GM19397 (cell line): Measurements from ENCODE around the gene DIP2C.
"Not testable (repeated sequence)": the region's sequence is repeated elsewhere in the genome, so short reads cannot be mapped to it uniquely, and the experiment has no call there.

ENCODE experiments used
- ATAC-seq: cut with Tn5 transposase; IDR thresholded peaks from one replicate; pipeline ENCODE4 v1.9.1; 2021; ENCODE audit warnings: mild to moderate bottlenecking, moderate library complexity; ENCODE audit not compliant: unreplicated experiment

DIP2C gene

GRCh38 chr10:689452-690371 is at the start of gene DIP2C:
Gene DIP2C, minus strand, starts transcription at chr10:689668. Its CDS starts 90 bp downstream, at chr10:689578.
- no peak for ATAC-seq

- no peak for ATAC-seq
These were observed 45.0 kb upstream of the DIP2C start for GRCh38 chr10:734481-734880.

- no peak for ATAC-seq
These were observed 43.6 kb upstream of the DIP2C start for GRCh38 chr10:733086-733485.

GRCh38 chr10:729213-729612 is 39.7 kb upstream of the DIP2C start:
- no peak for ATAC-seq

- ATAC-seq = no peak
These were observed 39.1 kb upstream of the DIP2C start for GRCh38 chr10:728603-729002.

- no peak for ATAC-seq
These were observed 37.8 kb upstream of the DIP2C start for GRCh38 chr10:727162-727790.

- no peak for ATAC-seq
These were observed 36.3 kb upstream of the DIP2C start for GRCh38 chr10:725786-726185.

- ATAC-seq = no peak
These were observed 35.8 kb upstream of the DIP2C start for GRCh38 chr10:725302-725701.

- no peak for ATAC-seq
These were observed 34.5 kb upstream of the DIP2C start for GRCh38 chr10:723973-724372.

GRCh38 chr10:722281-723060 is 33.0 kb upstream of the DIP2C start:
- ATAC-seq = no peak

- ATAC-seq = no peak
These were observed 28.8 kb upstream of the DIP2C start for GRCh38 chr10:718143-718700.

- no peak for ATAC-seq
These were observed 28.0 kb upstream of the DIP2C start for GRCh38 chr10:717458-717857.

GRCh38 chr10:716821-717220 is 27.4 kb upstream of the DIP2C start:
- no peak for ATAC-seq

- no peak for ATAC-seq
These were observed 24.7 kb upstream of the DIP2C start for GRCh38 chr10:714214-714613.

- ATAC-seq = no peak
These were observed 23.1 kb upstream of the DIP2C start for GRCh38 chr10:712575-712974.

GRCh38 chr10:712089-712488 is 22.6 kb upstream of the DIP2C start:
- no peak for ATAC-seq

- no peak for ATAC-seq
These were observed 18.4 kb upstream of the DIP2C start for GRCh38 chr10:707861-708260.

- no peak for ATAC-seq
These were observed 18.0 kb upstream of the DIP2C start for GRCh38 chr10:707456-707855.

- ATAC-seq = no peak
These were observed 13.7 kb upstream of the DIP2C start for GRCh38 chr10:703118-703517.

GRCh38 chr10:700183-700582 is 10.7 kb upstream of the DIP2C start:
- ATAC-seq = not testable (repeated sequence)
